GM18505 (cell line): ENCODE measurements around the gene VWF.
"Not testable (repeated sequence)": the region's sequence is repeated elsewhere in the genome, so short reads cannot be mapped to it uniquely, and the experiment has no call there.

Source experiments
- ATAC-seq: cut with Tn5 transposase; IDR thresholded peaks from one replicate; pipeline ENCODE4 v1.9.1; 2021; ENCODE audit not compliant: unreplicated experiment
- POLR2A ChIP-seq: IDR thresholded peaks from 4 replicates; pipeline ENCODE4 v1.6.1; 2011; ENCODE audit warnings: borderline replicate concordance; ENCODE audit not compliant: insufficient read depth, insufficient read length; ENCODE audit errors: extremely low read depth

The VWF gene

GRCh38 chr12:6158749-6159148, 34.3 kb upstream of the VWF start:
- no peak for ATAC-seq
- TF ChIP-seq POLR2A: no peak

- no peak for ATAC-seq
- TF ChIP-seq POLR2A: no peak
Observed at GRCh38 chr12:6158255-6158654, 33.8 kb upstream of the VWF start.

- ATAC-seq: no peak
- TF ChIP-seq POLR2A: no peak
Observed at GRCh38 chr12:6157482-6157881, 33.0 kb upstream of the VWF start.

- no peak for TF ChIP-seq POLR2A
- ATAC-seq: no peak
Observed at GRCh38 chr12:6154730-6155459, 30.4 kb upstream of the VWF start.

GRCh38 chr12:6148722-6149121, 24.3 kb upstream of the VWF start:
- not testable (repeated sequence) for ATAC-seq

- no peak for ATAC-seq
- TF ChIP-seq POLR2A: no peak
Observed at GRCh38 chr12:6148061-6148460, 23.6 kb upstream of the VWF start.

GRCh38 chr12:6146951-6147350, 22.5 kb upstream of the VWF start:
- no peak for ATAC-seq
- no peak for TF ChIP-seq POLR2A

DNA sequence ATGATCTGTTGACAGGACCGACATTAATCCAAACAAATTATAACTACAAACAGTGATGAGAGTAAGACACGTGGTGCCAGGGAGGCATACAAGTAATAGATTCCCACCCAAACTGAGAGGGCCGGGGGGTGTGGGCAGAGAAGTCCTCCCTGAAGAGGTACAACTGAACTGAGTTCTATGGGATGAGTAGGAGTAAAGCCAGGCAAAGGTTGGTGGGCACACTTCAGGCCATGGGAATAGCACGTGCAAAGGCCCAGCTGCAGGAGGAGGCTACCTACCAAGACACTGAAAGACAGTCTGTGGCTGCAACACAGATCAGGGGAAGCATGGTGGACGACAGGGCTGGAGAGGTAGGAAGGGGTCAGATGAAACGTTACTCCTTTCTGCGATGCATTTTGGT, 22.0 kb upstream of the VWF start:
- no peak for TF ChIP-seq POLR2A
- ATAC-seq: no peak

GRCh38 chr12:6145564-6145963, 21.1 kb upstream of the VWF start:
- ATAC-seq: no peak
- TF ChIP-seq POLR2A: no peak

DNA sequence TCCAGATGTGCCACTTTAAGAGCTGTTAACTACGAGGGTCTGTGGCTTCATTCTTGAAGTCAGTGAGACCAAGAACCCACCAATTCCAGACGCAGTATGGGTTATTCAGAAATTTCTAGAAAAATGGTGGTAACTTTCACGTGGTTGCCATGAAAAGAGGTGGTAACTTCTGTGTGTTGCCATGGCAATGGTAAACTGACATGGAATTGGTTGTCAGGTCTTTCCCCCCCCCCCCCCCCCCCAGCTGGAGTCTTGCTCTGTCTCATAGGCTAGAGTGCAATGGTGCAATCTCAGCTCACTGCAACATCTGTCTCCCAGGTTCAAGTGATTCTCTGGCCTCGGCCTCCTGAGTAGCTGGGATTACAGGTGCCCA, 18.8 kb upstream of the VWF start:
- no peak for TF ChIP-seq POLR2A
- ATAC-seq: no peak

- not testable (repeated sequence) for ATAC-seq
Observed at GRCh38 chr12:6142368-6143302, 18.2 kb upstream of the VWF start.

DNA sequence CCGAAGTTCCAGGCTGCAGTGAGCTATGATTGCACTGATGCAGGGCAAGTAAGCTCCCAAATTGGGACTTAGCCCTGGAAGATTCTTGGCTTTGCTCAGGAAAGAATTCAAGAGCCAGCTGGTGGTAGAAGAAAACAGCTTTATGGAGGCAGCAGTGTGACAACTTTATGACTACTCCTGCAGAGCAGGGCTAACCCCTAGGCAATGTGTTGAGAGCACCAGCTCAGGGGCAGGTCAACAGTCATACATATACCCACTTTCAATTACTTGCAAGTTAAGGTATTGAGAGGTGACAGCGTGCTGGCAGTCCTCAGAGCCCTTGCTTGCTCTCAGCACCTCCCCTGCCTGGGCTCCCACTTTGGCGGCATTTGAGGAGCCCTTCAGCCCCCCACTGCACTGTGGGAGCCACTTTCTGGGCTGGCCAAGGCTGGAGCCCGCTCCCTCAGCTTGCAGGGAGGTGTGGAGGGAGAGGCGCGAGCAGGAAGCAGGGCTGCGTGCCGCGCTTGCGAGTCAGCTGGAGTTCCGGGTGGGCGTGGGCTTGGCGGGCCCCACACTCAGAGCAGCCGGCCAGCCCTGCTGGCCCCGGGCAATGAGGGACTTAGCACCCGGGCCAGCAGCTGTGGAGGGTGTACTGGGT, 17.4 kb upstream of the VWF start:
- ATAC-seq: not testable (repeated sequence)

GRCh38 chr12:6140651-6141447, 16.4 kb upstream of the VWF start:
- no peak for ATAC-seq

More at GRCh38 chr12:6140651-6141447, 16.4 kb upstream of the VWF start:
- no peak for TF ChIP-seq POLR2A
